GM18508 (cell line): ENCODE results near the gene OPN3.

ENCODE experiments used
- ATAC-seq: cut with Tn5 transposase; IDR thresholded peaks from one replicate; pipeline ENCODE4 v1.9.1; 2021; ENCODE audit warnings: moderate number of reproducible peaks; ENCODE audit not compliant: insufficient read depth, unreplicated experiment

Gene OPN3

DNA sequence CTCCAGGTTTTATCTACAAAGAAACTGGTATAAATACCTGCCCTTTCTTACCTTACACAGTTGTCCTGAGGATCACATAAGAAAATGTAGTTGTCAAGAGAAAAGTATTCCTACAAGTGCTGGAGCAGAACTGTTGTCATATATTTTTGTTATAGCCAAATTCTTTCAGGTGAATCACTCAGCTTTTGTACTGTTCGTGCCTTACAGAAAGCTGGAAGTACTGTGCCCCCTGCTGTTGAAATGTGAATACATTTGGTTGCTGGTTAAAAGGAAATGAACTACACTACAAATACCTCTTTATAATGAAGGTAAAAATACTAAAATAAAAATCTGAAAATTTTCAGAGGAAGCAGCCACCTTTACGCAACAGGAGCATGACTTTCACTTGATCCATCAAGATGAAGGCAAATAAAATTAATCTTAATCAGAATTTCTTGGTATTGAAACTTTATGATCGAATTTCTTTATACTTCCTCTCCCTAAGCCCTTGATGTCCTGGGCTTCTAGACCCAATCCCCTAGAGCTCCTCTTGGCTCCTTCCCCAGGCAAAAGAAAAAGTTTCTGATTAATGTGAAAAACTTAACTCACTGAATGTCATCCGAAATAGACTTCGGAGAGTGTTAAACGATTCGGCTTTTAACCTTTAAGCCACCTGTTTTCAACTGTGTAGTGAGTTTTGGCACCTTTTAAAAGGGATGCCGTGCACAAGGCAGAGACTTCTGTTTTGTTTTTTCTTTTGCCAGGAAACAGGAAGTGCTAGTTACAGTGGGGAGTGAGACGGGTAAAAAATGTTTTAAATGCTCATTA lies 12.5 kb downstream of the OPN3 start:
- ATAC-seq: no peak

DNA sequence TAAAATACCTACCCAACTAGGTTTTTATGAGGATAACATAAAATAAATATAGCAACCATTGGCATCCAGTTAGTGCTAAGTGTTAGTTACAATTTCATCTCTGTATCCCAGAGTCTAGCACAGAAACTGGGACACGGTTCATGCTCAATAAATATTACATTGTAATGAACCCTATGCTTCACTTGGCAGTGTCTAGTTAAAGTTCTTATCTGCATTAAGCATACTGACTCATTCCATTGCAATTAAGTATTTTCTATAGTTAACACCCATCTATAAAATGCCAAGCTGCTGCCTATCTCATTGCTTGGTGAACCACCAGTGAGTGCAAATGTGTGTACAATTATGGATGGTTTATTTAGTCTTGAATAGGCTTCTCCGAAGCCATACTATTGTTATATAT lies 15.2 kb downstream of the OPN3 start:
- no peak for ATAC-seq

DNA sequence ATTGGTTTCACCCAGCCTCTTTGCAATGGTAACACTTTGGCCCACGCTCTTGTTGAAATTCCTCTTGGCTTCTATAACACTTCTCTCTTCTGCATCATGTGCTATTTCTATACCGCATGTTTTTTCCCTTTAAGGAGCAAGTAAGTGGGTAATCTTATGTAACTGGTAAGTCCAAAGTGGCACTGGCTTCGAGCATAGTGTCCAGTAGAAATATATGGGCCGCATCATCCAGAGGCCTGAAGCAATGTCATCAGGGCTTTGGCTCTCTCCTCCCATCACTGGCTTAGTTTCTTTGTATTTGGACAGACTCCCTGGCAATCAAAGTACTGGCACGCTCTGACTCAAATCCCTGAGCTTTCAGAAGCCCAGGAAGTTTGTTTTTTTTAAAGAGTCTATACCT lies 17.5 kb downstream of the OPN3 start:
- no peak for ATAC-seq

DNA sequence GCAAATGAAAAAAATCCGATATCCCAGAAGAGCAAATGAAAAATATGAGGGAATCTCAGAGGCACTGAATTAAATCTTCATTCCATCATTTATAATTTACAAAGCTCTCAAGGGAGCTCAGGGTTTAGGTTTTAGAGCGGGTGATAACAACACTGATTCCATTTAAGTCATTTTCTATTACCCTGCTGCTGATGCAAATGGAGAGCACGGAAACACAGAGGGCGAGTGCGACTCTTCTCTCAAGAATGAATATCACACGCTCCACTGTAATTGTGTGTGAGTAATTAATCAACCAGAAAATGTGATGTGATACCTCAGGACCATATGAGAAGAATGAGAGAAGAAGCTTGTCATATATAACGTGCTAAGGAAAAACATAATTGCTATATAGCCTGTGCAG lies 22.7 kb downstream of the OPN3 start:
- no peak for ATAC-seq

- ATAC-seq: no peak
These were observed 24.9 kb downstream of the OPN3 start for GRCh38 chr1:241615043-241615974.

- no peak for ATAC-seq
These were observed 25.6 kb downstream of the OPN3 start for GRCh38 chr1:241614572-241614971.

GRCh38 chr1:241614144-241614543 lies 26.0 kb downstream of the OPN3 start:
- no peak for ATAC-seq

GRCh38 chr1:241612533-241613477 lies 27.4 kb downstream of the OPN3 start:
- ATAC-seq: no peak

DNA sequence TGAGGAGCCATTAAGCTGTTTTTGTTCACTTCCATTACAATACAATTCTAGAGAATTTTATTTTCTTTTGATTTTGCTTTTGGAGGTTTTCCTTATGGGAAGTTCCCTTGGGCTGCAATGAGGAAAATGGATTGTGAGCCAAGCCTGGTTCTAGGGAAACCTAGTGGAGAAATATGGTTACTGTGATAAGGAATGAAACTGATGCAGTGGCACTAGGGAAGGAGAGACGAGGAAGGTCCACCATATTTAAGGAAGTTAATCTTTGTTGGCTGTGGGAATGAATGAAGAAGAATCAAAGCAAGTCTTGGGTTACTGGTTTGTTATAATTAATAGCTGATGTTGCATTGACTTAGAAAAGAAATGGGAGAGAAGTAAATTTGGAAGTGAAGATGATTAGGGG lies 28.4 kb downstream of the OPN3 start:
- no peak for ATAC-seq

DNA sequence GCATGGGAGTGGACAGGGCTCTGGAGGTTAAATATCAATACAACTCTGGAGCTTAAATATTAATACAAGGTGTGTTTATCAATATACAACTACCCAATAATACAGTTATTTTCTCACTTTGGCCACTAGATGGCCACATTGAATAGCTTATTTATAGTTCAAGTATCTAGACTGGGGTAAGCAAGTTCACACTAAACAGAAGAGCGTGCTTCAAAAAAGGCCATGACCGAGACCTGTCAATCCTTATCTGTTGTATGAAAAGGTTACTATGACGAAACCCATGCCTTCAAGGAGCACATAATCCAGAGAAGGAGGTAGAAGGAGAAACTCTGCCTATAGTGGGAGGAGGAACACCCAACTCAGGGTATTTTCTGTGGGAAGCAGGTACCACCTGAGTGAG lies 29.1 kb downstream of the OPN3 start:
- ATAC-seq: peak; percentile 91

GRCh38 chr1:241610056-241610815 lies 29.9 kb downstream of the OPN3 start:
- no peak for ATAC-seq

DNA sequence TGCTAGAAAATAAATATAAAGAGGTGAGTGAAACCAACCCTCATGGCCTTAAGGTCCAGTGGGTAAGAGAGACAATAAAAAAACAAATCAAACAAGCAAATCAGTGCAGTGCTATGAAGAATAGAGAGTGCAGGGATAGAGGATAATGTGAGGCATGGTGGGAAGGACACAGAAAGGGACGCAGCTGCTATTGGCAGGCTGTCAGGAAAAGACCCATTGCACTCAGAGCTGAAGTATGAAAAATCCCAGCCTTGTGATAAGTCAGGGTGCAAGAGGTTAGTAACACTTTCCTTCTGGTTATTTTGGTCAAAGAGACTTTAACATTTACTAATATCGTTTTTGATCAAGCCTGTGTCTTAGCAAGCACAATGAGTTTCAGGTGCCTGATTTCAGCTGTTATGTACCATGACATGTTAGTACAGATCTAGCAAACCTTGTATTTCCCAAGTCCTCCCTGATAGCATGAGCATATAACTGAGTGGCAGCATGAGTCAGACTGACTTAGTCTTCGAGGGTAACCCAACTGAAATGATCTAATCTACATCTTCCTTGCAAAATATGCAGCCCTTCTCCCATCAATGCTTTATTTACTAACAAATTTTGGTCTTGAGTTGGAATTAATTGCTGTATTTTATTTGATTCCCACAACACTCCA lies 31.7 kb downstream of the OPN3 start:
- ATAC-seq: no peak

- ATAC-seq: no peak
These were observed 32.7 kb downstream of the OPN3 start for GRCh38 chr1:241607497-241607896.

- ATAC-seq: no peak
These were observed 33.6 kb downstream of the OPN3 start for GRCh38 chr1:241606544-241606943.

DNA sequence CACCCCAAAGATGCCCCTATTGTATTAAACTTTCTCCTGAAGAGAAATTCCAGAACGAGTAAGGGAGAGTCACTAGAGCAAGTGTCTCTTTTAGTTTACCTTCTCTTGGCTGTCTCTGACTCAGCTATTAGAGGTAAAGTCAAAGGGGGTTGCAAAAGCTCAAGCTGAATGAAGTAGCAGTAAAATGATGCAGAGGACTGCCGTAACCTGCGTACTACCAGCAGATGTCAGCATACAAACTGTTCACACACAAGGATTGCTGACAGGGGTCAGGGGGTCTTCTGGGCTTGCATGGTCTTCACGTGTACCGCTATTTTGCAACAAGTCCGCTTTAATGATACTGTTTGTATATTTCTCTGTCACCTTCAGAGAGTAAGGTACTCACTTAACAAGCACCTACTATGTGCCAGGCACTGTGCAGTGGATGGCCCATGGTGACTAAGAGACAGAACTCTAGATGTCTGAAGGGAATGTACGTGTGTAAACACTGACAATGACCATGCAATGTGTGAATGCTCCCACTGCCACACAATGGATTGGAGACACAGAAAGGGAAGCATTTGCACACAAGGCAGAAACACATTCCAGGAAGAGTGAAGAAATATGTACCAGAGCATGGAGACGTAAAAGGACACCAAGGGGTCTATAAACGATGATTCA lies 34.9 kb downstream of the OPN3 start:
- no peak for ATAC-seq

DNA sequence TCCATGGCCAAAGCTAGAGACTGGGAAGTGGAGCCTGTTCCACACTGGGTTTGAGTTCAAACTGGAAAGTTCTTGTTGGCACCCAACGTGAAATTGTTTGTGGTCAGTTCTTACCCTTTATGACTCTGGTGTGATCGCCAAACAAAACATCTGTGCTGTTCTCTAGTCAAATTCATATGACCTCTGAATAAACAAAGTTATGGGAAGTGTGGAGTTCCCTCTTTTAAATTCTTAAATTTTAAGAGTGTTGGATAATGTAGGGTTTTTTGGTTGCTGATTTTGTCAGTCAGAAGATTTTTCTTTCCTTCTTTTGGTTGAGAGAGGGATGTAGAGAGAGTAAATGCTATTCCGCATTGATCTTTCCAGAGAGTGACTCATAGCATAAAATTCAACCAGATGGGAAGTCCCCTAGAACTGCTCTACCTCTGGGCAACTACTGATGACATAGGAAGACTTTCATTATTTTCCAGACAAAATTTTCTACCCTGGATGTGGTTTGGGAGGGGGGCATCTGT lies 36.4 kb downstream of the OPN3 start:
- no peak for ATAC-seq

GRCh38 chr1:241600496-241600901 lies 39.7 kb downstream of the OPN3 start:
- peak; percentile 68 for ATAC-seq

DNA sequence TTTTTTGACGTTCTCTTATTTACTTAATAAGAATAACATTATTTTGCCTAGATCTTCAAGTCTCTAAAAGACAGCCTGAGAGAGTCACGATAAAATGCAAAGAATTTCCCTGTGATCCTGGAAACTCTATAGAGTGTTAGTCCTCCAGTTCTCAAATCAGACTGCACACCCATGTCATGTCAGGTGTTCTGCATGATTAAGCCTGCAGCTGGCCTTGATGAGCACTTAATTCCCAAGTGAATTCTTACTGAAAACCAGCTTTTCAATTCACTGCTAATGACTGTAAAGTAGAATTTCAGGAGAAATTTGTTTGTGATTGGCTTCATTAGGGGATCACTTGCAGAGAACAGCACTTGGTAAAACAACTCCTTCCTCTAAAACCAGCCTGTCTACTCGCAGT lies 41.9 kb downstream of the OPN3 start:
- ATAC-seq: no peak
